ENCODE results near the gene SLCO3A1.
A peak's percentile ranks its signal among the peaks of the same experiment; 100 is the strongest.

SLCO3A1 gene

GRCh38 chr15:92128788-92129187 is 275.3 kb downstream of the SLCO3A1 start:
- no peak for DNase-seq (ENCODE audit: low read depth in 2 of 2)

GRCh38 chr15:92130244-92130643 is 276.7 kb downstream of the SLCO3A1 start:
- DNase-seq (ENCODE audit: low read depth in 2 of 2): no peak

- no peak for DNase-seq (ENCODE audit: low read depth in 2 of 2)
Measured at GRCh38 chr15:92130906-92131305, 277.4 kb downstream of the SLCO3A1 start.

GRCh38 chr15:92132982-92133755 is 279.7 kb downstream of the SLCO3A1 start:
- no peak for DNase-seq (ENCODE audit: low read depth in 2 of 2)

- no peak for DNase-seq (ENCODE audit: low read depth in 2 of 2)
Measured at GRCh38 chr15:92140796-92141195, 287.3 kb downstream of the SLCO3A1 start.

GRCh38 chr15:92141607-92142006 is 288.1 kb downstream of the SLCO3A1 start:
- DNase-seq (ENCODE audit: low read depth in 2 of 2): no peak

GRCh38 chr15:92142242-92143232 is 289.0 kb downstream of the SLCO3A1 start:
- DNase-seq (ENCODE audit: low read depth in 2 of 2): no peak

- DNase-seq (ENCODE audit: low read depth in 2 of 2): no peak
Measured at GRCh38 chr15:92143765-92144164, 290.3 kb downstream of the SLCO3A1 start.

- no peak for DNase-seq (ENCODE audit: low read depth in 2 of 2)
Measured at GRCh38 chr15:92146511-92147150, 293.1 kb downstream of the SLCO3A1 start.

GRCh38 chr15:92149029-92149428 is 295.5 kb downstream of the SLCO3A1 start:
- DNase-seq (ENCODE audit: low read depth in 2 of 2): peak; percentile 79 to 80

GRCh38 chr15:92149465-92149864 is 296.0 kb downstream of the SLCO3A1 start:
- DNase-seq (ENCODE audit: low read depth in 2 of 2): peak in 1 of 2 experiments; percentile 4

- no peak for DNase-seq (ENCODE audit: low read depth in 2 of 2)
Measured at GRCh38 chr15:92151168-92151567, 297.7 kb downstream of the SLCO3A1 start.

GRCh38 chr15:92151741-92152140 is 298.2 kb downstream of the SLCO3A1 start:
- DNase-seq (ENCODE audit: low read depth in 2 of 2): no peak

GRCh38 chr15:92152983-92153382 is 299.5 kb downstream of the SLCO3A1 start:
- no peak for DNase-seq (ENCODE audit: low read depth in 2 of 2)

GRCh38 chr15:92153620-92154019 is 300.1 kb downstream of the SLCO3A1 start:
- no peak for DNase-seq (ENCODE audit: low read depth in 2 of 2)

- no peak for DNase-seq (ENCODE audit: low read depth in 2 of 2)
Measured at GRCh38 chr15:92155934-92156333, 302.4 kb downstream of the SLCO3A1 start.

- DNase-seq (ENCODE audit: low read depth in 2 of 2): no peak
Measured at GRCh38 chr15:92157666-92158298, 304.3 kb downstream of the SLCO3A1 start.

- DNase-seq (ENCODE audit: low read depth in 2 of 2): no peak
Measured at GRCh38 chr15:92158426-92158825, 304.9 kb downstream of the SLCO3A1 start.

GRCh38 chr15:92159481-92159880 is 306.0 kb downstream of the SLCO3A1 start:
- no peak for DNase-seq (ENCODE audit: low read depth in 2 of 2)

- DNase-seq (ENCODE audit: low read depth in 2 of 2): no peak
Measured at GRCh38 chr15:92159906-92160841, 306.7 kb downstream of the SLCO3A1 start.

Measured in fibroblast of skin of left biceps (primary cell).